GM18951 (cell line): ENCODE data around the gene JADE1.

Source experiments
- POLR2A ChIP-seq: IDR thresholded peaks from 4 replicates; pipeline ENCODE4 v1.6.1; 2011; ENCODE audit warnings: mild to moderate bottlenecking; ENCODE audit not compliant: insufficient read length, insufficient read depth; ENCODE audit errors: extremely low read depth
- in situ Hi-C: fragments of 300-500 bp; cut with MboI; formaldehyde crosslinking; loops from one replicate; pipeline ENCODE4 v1.12.0; 2022; ENCODE audit warnings: low sequenced_read_pairs, mixed read lengths, inconsistent platforms; ENCODE audit not compliant: unreplicated experiment

Gene JADE1

GRCh38 chr4:128840711-128841318 is 31.3 kb downstream of the JADE1 start:
- in situ Hi-C loops: no loop called here
- no peak for TF ChIP-seq POLR2A

- in situ Hi-C loops: no loop called here
- no peak for TF ChIP-seq POLR2A
Observed at GRCh38 chr4:128841402-128841801, 31.9 kb downstream of the JADE1 start.

GRCh38 chr4:128844931-128845330 is 35.4 kb downstream of the JADE1 start:
- no peak for TF ChIP-seq POLR2A
- in situ Hi-C loops: no loop called here

GRCh38 chr4:128846063-128846462 is 36.6 kb downstream of the JADE1 start:
- in situ Hi-C loops: no loop called here
- TF ChIP-seq POLR2A: no peak

GRCh38 chr4:128847082-128847724 is 37.7 kb downstream of the JADE1 start:
- TF ChIP-seq POLR2A: no peak
- in situ Hi-C loops: no loop called here

- TF ChIP-seq POLR2A: no peak
- in situ Hi-C loops: no loop called here
Observed at GRCh38 chr4:128848461-128848860, 39.0 kb downstream of the JADE1 start.

- no peak for TF ChIP-seq POLR2A
- in situ Hi-C loops: loop anchor here (25.0 kb wide), 1 partner anchor 663 kb away; no protein-coding TSS in a partner anchor
Observed at GRCh38 chr4:128850252-128850651, 40.8 kb downstream of the JADE1 start.

GRCh38 chr4:128853741-128854140 is 44.2 kb downstream of the JADE1 start:
- in situ Hi-C loops: loop anchor here (25.0 kb wide), 1 partner anchor 666 kb away; no protein-coding TSS in a partner anchor
- no peak for TF ChIP-seq POLR2A

- no peak for TF ChIP-seq POLR2A
- in situ Hi-C loops: loop anchor here (25.0 kb wide), 1 partner anchor 667 kb away; no protein-coding TSS in a partner anchor
Observed at GRCh38 chr4:128854433-128854832, 44.9 kb downstream of the JADE1 start.

GRCh38 chr4:128855621-128856020 is 46.1 kb downstream of the JADE1 start:
- in situ Hi-C loops: loop anchor here (25.0 kb wide), 1 partner anchor 668 kb away; no protein-coding TSS in a partner anchor
- no peak for TF ChIP-seq POLR2A

GRCh38 chr4:128856246-128856645 is 46.7 kb downstream of the JADE1 start:
- TF ChIP-seq POLR2A: no peak
- in situ Hi-C loops: loop anchor here (25.0 kb wide), 1 partner anchor 669 kb away; no protein-coding TSS in a partner anchor

- no peak for TF ChIP-seq POLR2A
- in situ Hi-C loops: loop anchor here (25.0 kb wide), 1 partner anchor 672 kb away; no protein-coding TSS in a partner anchor
Observed at GRCh38 chr4:128858879-128859671, 49.6 kb downstream of the JADE1 start.

- TF ChIP-seq POLR2A: no peak
- in situ Hi-C loops: loop anchor here (10.0 to 25.0 kb wide), 2 partner anchors 295 to 673 kb away; no protein-coding TSS in a partner anchor
Observed at GRCh38 chr4:128859887-128860677, 50.6 kb downstream of the JADE1 start.
